ENCODE data around the gene HEMGN. TPM values are rescaled to one million over a fixed set of nuclear protein-coding genes. Genes with fewer than 3 reads are reported as not detected.
A peak's percentile ranks its signal among the peaks of the same experiment; 100 is the strongest.

Gene HEMGN
- polyA plus RNA-seq, 1 donor from 2014 or later, result not detected

DNA sequence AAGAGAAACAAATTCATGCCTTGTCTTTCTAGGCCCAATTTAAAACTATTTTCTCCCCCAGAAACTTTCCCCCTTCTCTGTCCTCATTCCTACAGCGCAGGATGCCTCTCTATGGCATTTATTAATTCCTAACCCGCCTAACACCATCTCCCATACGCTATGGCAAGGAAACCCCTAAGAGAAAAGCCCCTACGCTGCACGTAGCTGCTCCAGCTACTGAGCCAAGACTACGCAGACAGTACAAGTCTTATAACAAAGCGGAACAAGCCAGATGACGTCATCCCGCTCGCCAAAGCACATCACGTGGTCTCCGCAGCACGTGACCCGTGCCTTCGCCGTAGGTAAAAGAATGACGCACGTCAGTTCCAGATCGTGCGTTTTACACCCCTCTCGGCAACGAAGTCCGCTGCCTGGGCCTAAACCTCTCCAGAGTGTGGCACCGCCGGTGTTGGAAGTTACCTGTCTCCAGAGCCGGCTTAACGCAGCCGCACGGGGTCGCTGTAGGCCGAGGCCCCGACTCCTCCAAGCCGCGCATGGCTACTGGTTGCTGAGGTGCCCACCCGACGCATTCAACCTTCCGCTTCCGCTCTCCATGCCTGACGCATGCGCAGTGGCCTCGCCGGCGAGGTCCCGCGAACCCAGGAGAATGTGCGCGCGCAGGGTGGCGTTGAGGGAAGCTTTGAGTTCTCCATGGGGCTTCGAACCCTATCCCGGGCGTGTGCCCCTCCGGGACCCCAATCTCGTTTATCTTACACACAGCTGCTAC lies 15.8 kb downstream of the HEMGN start, which contains the start of gene TRMO:
Gene TRMO (minus strand): TSS at position 542 of the 766 bp plus-strand sequence. CDS start 7 bp downstream, at position 535.
- Histone ChIP-seq H3K9ac (ENCODE audit: low read length) (peak within 1 kb of the TSS; percentile 81), H3K9me3 (ENCODE audit: low read length) (no peaks in the 10 kb centered on the region), H3K79me2 (replicated peaks; ENCODE audit: insufficient read depth, low read length) (peaks cover 10% of the 10 kb centered on the region), H3K27ac (ENCODE audit: low read length) (peak within 1 kb of the TSS; percentile 92), H3K4me2 (ENCODE audit: low read length) (peak within 1 kb of the TSS; percentile 47), H3K9me2 (ENCODE audit: insufficient read depth, low read length) (no peaks in the 10 kb centered on the region), H3K4me3 (ENCODE audit: low read length) (peak within 1 kb of the TSS; percentile 69), H3K27me3 (ENCODE audit: insufficient read depth, low read depth, low read length) (peaks cover 21% of the 10 kb centered on the region), H3K36me3 (ENCODE audit: insufficient read depth, low read length) (no peaks in the 10 kb centered on the region), H2AFZ (ENCODE audit: low read depth, low read length) (peak within 1 kb of the TSS; percentile 97), H4K20me1 (ENCODE audit: insufficient read depth) (no peaks in the 10 kb centered on the region), H3F3A (ENCODE audit: insufficient read depth, low read length, poor library complexity, severe bottlenecking) (no peaks in the 10 kb centered on the region)
- TF ChIP-seq SMC3 (conservative IDR thresholded peaks at IDR 0.05; ENCODE audit: poor library complexity) (peak; percentile 70), TAF1 (IDR thresholded peaks at IDR 0.05; ENCODE audit: low read depth) (peak; percentile 51), RAD21 (conservative IDR thresholded peaks at IDR 0.05) (peak; percentile 75), EZH2 (IDR thresholded peaks at IDR 0.05; ENCODE audit: borderline replicate concordance, insufficient read depth, low read length, poor library complexity, severe bottlenecking) (no peak), MXI1 (conservative IDR thresholded peaks at IDR 0.05; ENCODE audit: poor library complexity, severe bottlenecking) (peak; percentile 93), POLR2AphosphoS5 (IDR thresholded peaks at IDR 0.05) (peak; percentile 87), EP300 (conservative IDR thresholded peaks at IDR 0.05; ENCODE audit: poor library complexity, severe bottlenecking) (peak; percentile 94)
- TF ChIP-seq, protein P1, sequence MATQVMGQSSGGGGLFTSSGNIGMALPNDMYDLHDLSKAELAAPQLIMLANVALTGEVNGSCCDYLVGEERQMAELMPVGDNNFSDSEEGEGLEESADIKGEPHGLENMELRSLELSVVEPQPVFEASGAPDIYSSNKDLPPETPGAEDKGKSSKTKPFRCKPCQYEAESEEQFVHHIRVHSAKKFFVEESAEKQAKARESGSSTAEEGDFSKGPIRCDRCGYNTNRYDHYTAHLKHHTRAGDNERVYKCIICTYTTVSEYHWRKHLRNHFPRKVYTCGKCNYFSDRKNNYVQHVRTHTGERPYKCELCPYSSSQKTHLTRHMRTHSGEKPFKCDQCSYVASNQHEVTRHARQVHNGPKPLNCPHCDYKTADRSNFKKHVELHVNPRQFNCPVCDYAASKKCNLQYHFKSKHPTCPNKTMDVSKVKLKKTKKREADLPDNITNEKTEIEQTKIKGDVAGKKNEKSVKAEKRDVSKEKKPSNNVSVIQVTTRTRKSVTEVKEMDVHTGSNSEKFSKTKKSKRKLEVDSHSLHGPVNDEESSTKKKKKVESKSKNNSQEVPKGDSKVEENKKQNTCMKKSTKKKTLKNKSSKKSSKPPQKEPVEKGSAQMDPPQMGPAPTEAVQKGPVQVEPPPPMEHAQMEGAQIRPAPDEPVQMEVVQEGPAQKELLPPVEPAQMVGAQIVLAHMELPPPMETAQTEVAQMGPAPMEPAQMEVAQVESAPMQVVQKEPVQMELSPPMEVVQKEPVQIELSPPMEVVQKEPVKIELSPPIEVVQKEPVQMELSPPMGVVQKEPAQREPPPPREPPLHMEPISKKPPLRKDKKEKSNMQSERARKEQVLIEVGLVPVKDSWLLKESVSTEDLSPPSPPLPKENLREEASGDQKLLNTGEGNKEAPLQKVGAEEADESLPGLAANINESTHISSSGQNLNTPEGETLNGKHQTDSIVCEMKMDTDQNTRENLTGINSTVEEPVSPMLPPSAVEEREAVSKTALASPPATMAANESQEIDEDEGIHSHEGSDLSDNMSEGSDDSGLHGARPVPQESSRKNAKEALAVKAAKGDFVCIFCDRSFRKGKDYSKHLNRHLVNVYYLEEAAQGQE (IDR thresholded peaks at IDR 0.05; ENCODE audit: borderline replicate concordance), result peak; percentile 79
- TF ChIP-seq, protein P2, sequence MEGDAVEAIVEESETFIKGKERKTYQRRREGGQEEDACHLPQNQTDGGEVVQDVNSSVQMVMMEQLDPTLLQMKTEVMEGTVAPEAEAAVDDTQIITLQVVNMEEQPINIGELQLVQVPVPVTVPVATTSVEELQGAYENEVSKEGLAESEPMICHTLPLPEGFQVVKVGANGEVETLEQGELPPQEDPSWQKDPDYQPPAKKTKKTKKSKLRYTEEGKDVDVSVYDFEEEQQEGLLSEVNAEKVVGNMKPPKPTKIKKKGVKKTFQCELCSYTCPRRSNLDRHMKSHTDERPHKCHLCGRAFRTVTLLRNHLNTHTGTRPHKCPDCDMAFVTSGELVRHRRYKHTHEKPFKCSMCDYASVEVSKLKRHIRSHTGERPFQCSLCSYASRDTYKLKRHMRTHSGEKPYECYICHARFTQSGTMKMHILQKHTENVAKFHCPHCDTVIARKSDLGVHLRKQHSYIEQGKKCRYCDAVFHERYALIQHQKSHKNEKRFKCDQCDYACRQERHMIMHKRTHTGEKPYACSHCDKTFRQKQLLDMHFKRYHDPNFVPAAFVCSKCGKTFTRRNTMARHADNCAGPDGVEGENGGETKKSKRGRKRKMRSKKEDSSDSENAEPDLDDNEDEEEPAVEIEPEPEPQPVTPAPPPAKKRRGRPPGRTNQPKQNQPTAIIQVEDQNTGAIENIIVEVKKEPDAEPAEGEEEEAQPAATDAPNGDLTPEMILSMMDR (IDR thresholded peaks at IDR 0.05; ENCODE audit: poor library complexity, severe bottlenecking), result peak; percentile 98

GRCh38 chr9:97919217-97919813 lies 18.7 kb downstream of the HEMGN start:
- Histone ChIP-seq H3K9me3 (ENCODE audit: low read length) (no peaks in the 10 kb centered on the region), H3F3A (ENCODE audit: insufficient read depth, low read length, poor library complexity, severe bottlenecking) (no peaks in the 10 kb centered on the region), H4K20me1 (ENCODE audit: insufficient read depth) (no peaks in the 10 kb centered on the region), H3K9me2 (ENCODE audit: insufficient read depth, low read length) (no peaks in the 10 kb centered on the region), H3K4me3 (ENCODE audit: low read length) (no peak overlapping the region), H3K9ac (ENCODE audit: low read length) (no peak overlapping the region), H3K79me2 (replicated peaks; ENCODE audit: insufficient read depth, low read length) (peaks cover 10% of the 10 kb centered on the region), H3K36me3 (ENCODE audit: insufficient read depth, low read length) (no peaks in the 10 kb centered on the region), H3K27me3 (ENCODE audit: insufficient read depth, low read depth, low read length) (no peaks in the 10 kb centered on the region), H2AFZ (ENCODE audit: low read depth, low read length) (no peak overlapping the region), H3K4me2 (ENCODE audit: low read length) (no peak overlapping the region), H3K27ac (ENCODE audit: low read length) (no peak overlapping the region)
- TF ChIP-seq POLR2AphosphoS5 (IDR thresholded peaks at IDR 0.05) (no peak), SMC3 (conservative IDR thresholded peaks at IDR 0.05; ENCODE audit: poor library complexity) (no peak), RAD21 (conservative IDR thresholded peaks at IDR 0.05) (no peak), MXI1 (conservative IDR thresholded peaks at IDR 0.05; ENCODE audit: poor library complexity, severe bottlenecking) (no peak), EP300 (conservative IDR thresholded peaks at IDR 0.05; ENCODE audit: poor library complexity, severe bottlenecking) (no peak), EZH2 (IDR thresholded peaks at IDR 0.05; ENCODE audit: borderline replicate concordance, insufficient read depth, low read length, poor library complexity, severe bottlenecking) (no peak), TAF1 (IDR thresholded peaks at IDR 0.05; ENCODE audit: low read depth) (no peak)
- TF ChIP-seq, protein P1 (IDR thresholded peaks at IDR 0.05; ENCODE audit: borderline replicate concordance), result no peak
- TF ChIP-seq, protein P2 (IDR thresholded peaks at IDR 0.05; ENCODE audit: poor library complexity, severe bottlenecking), result no peak
